Loucy (cell line): ENCODE results near the gene TSHZ2.

Experiments
- CTCF ChIP-seq: fragments of 200-600 bp; sonication (generic); conservative IDR thresholded peaks from 2 replicates; pipeline ENCODE4 v1.5.1; 2014; ENCODE audit warnings: mild to moderate bottlenecking, antibody characterized with exemption, low read length
- EZH2phosphoT487 ChIP-seq: fragments of 200-600 bp; IDR thresholded peaks from 2 replicates; pipeline ENCODE4 v1.6.1; 2018; ENCODE audit warnings: antibody characterized with exemption, mild to moderate bottlenecking, moderate library complexity, borderline replicate concordance

GRCh38 chr20:53159160-53159559 is 187.0 kb downstream of the TSHZ2 start:
- TF ChIP-seq CTCF (no peak), EZH2phosphoT487 (no peak)
